ENCODE measurements around the gene TCEAL6. TPM values are rescaled to one million over a fixed set of nuclear protein-coding genes. Genes with fewer than 3 reads are reported as not detected.

The TCEAL6 gene
- total RNA-seq, 4 donors from 2014 or later: not detected

- Histone ChIP-seq H3K36me3 (no peaks in the 10 kb centered on the region), H3K27me3 (no peaks in the 10 kb centered on the region), H3K4me3 (no peak overlapping the region), H3K27ac (no peak overlapping the region), H3K4me1 (no peaks in the 10 kb centered on the region), H3K9me3 (no peaks in the 10 kb centered on the region)
- no peak for DNase-seq
- TF ChIP-seq POLR2A (IDR thresholded peaks at IDR 0.05): no peak
Observed at GRCh38 chrX:102113367-102113766, 28.9 kb downstream of the TCEAL6 start.

Other genes with a start within 250 kb of the TCEAL6 start
- 10 to 100 TPM in 1 of 4 donors, 1 to 10 TPM in 3; 2.6 to 23.1 (median 5.9) TPM for gene ZMAT1, start 210.5 kb downstream of the TCEAL6 start, total RNA-seq
- not detected for gene TCEAL2, start 16.8 kb downstream of the TCEAL6 start, total RNA-seq
- gene BEX5, start 13.5 kb upstream of the TCEAL6 start, total RNA-seq: not detected
- not detected for gene TCP11X1, start 72.8 kb upstream of the TCEAL6 start, total RNA-seq
- not detected for gene NXF2, start 104.7 kb upstream of the TCEAL6 start, total RNA-seq